Karpas-422 (cell line): Measurements from ENCODE around the gene LRRC9. TPM values are rescaled to one million over a fixed set of nuclear protein-coding genes. Genes with fewer than 3 reads are reported as not detected.

Experiments used
- DNase-seq: peaks from one replicate; pipeline ENCODE4 v3.0.0-alpha.2; 2015
- H2AFZ ChIP-seq: fragments of 200-600 bp; sonication (generic); 2 replicates; pipeline ENCODE4 v1.6.1; 2014; ENCODE audit warnings: antibody characterized with exemption, low read length, mixed read lengths
- H3K27ac ChIP-seq: fragments of 200-600 bp; sonication (generic); 2 replicates; pipeline ENCODE4 v1.5.1; 2014; ENCODE audit warnings: mild to moderate bottlenecking, low read length, moderate library complexity
- H3K27me3 ChIP-seq: fragments of 200-600 bp; sonication (generic); 2 replicates; pipeline ENCODE4 v1.6.1; 2014; ENCODE audit warnings: low read length, mixed read lengths
- H3K36me3 ChIP-seq: fragments of 200-600 bp; sonication (generic); 2 replicates; pipeline ENCODE4 v1.6.1; 2014; ENCODE audit warnings: low read length, mixed read lengths; ENCODE audit not compliant: insufficient read depth
- H3K4me1 ChIP-seq: fragments of 200-600 bp; sonication (generic); 2 replicates; pipeline ENCODE4 v1.6.1; 2014; ENCODE audit warnings: mild to moderate bottlenecking, low read length, mixed read lengths
- H3K4me2 ChIP-seq: fragments of 200-600 bp; sonication (generic); 2 replicates; pipeline ENCODE4 v1.6.1; 2014; ENCODE audit warnings: low read length, low read depth, mild to moderate bottlenecking; ENCODE audit not compliant: poor library complexity, severe bottlenecking
- H3K4me3 ChIP-seq: fragments of 200-600 bp; sonication (generic); 2 replicates; pipeline ENCODE4 v1.5.1; 2014; ENCODE audit warnings: mild to moderate bottlenecking, antibody characterized with exemption, low read length, mixed read lengths
- H3K79me2 ChIP-seq: fragments of 200-600 bp; sonication (generic); 2 replicates; pipeline ENCODE4 v1.6.1; 2014; ENCODE audit warnings: mild to moderate bottlenecking, low read length, mixed read lengths
- H3K9ac ChIP-seq: fragments of 200-600 bp; sonication (generic); 2 replicates; pipeline ENCODE4 v1.6.0; 2014; ENCODE audit warnings: low read length
- H3K9me2 ChIP-seq: fragments of 200-600 bp; sonication (generic), shearing (Covaris generic); replicated peaks from 2 replicates; pipeline ENCODE4 v1.6.0; 2014; ENCODE audit warnings: mild to moderate bottlenecking, low read length, moderate library complexity; ENCODE audit not compliant: insufficient read depth
- H3K9me3 ChIP-seq: fragments of 300-700, 200-600 bp; sonication (generic); 2 replicates; pipeline ENCODE4 v1.6.1; 2014; ENCODE audit warnings: low read length, mixed read lengths
- H4K20me1 ChIP-seq: fragments of 200-600 bp; sonication (generic); 2 replicates; pipeline ENCODE4 v1.6.1; 2014; ENCODE audit warnings: mild to moderate bottlenecking, antibody characterized with exemption, low read length, low read depth; ENCODE audit not compliant: insufficient read depth
- total RNA-seq: library from RNA; depleted of rRNA; stranded (reverse); fragments of >200 nt; shearing (Covaris generic); gene quantifications from 2 replicates; pipeline ENCODE4 v1.2.3, GENCODE V29; 2014; ENCODE audit warnings: low replicate concordance

The LRRC9 gene
- total RNA-seq, 1 experiment from 2014 or later = not detected

DNA sequence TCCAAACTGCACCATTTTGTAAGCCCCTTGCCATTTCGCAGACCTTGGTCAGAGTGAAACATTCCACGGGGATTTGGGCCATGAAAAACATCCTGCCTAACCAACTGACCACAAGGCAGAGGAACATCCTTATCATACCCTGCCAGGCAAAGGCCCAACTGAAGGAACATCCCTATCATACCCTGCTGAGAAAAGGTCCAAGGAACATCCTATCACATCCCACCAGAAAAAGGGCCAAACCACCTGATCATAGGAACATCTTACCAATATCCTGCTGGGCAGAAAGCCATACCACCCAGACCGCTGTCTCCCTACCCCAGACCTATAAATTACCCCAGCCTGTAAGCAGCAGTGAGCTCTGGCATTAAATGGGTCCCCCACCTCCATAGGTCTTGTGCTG is 19.4 kb upstream of the LRRC9 start:
- H3K9ac ChIP-seq = no peak overlapping the region
- no peaks in the 10 kb centered on the region for H3K9me3 ChIP-seq
- no peak for DNase-seq

DNA sequence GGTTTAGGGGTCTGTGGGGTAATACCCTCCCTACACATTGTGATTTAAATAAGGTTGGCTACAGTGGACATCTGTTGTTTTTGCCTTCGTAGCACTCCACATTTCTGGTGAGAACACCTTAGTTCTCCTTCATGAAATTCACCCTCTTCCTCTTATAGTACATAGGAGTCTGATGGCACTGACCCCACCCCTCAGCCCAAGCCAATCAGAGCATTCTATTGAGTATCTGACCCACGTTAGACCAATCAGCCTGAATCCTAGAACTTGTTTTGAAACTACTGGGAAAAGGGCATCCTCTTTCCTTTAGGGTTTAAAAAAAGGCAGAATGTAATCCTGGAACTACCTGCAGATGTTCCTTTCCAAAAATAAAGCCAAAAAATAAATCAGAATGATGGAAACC is 15.8 kb upstream of the LRRC9 start:
- no peak overlapping the region for H3K4me3 ChIP-seq
- H3K27ac ChIP-seq = no peak overlapping the region
- no peak overlapping the region for H2AFZ ChIP-seq
- H3K4me1 ChIP-seq = no peaks in the 10 kb centered on the region
- H3K27me3 ChIP-seq = 0 out of 2 replicates have a peak, but pooled peaks cover 4% of the 10 kb centered on the region
- H4K20me1 ChIP-seq = no peaks in the 10 kb centered on the region
- H3K36me3 ChIP-seq = no peaks in the 10 kb centered on the region
- H3K79me2 ChIP-seq = no peaks in the 10 kb centered on the region
- no peak for DNase-seq
- no peak overlapping the region for H3K4me2 ChIP-seq
- no peak overlapping the region for H3K9ac ChIP-seq
- H3K9me3 ChIP-seq = no peaks in the 10 kb centered on the region
- no peaks in the 10 kb centered on the region for H3K9me2 ChIP-seq

More for the DNA sequence above, 19.4 kb upstream of the LRRC9 start:
- no peaks in the 10 kb centered on the region for H3K36me3 ChIP-seq
- H3K27me3 ChIP-seq = 0 out of 2 replicates have a peak, but pooled peaks cover 4% of the 10 kb centered on the region
- no peaks in the 10 kb centered on the region for H3K9me2 ChIP-seq
- H2AFZ ChIP-seq = no peak overlapping the region
- H3K27ac ChIP-seq = no peak overlapping the region
- H3K4me1 ChIP-seq = no peaks in the 10 kb centered on the region
- no peak overlapping the region for H3K4me2 ChIP-seq
- no peaks in the 10 kb centered on the region for H3K79me2 ChIP-seq
- H4K20me1 ChIP-seq = no peaks in the 10 kb centered on the region
- no peak overlapping the region for H3K4me3 ChIP-seq

DNA sequence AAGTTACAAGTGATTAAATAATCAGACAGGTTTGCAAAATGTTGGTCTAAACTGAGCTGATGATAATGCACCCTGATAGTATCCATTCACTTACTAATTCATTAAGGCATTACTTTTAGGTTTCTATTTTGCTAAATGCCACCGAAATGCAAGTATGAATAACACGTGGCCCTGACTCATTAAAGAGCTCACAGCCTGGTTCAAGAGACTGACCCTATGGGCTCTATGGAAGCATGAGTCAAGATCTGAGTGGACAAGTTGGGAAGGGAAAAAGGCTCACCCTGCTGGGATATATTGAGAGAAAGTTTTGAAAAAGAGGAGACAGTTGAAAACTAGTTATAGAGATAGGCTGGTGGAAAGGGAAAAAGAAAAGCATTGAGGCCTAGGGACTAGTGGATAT is 14.8 kb upstream of the LRRC9 start:
- no peak for DNase-seq
- no peaks in the 10 kb centered on the region for H3K36me3 ChIP-seq
- no peak overlapping the region for H2AFZ ChIP-seq
- no peaks in the 10 kb centered on the region for H3K4me1 ChIP-seq
- H3K79me2 ChIP-seq = no peaks in the 10 kb centered on the region
- H3K9ac ChIP-seq = no peak overlapping the region
- no peaks in the 10 kb centered on the region for H3K9me2 ChIP-seq
- 0 out of 2 replicates have a peak, but pooled peaks cover 4% of the 10 kb centered on the region for H3K27me3 ChIP-seq
- H3K4me3 ChIP-seq = no peak overlapping the region
- no peaks in the 10 kb centered on the region for H3K9me3 ChIP-seq
- no peak overlapping the region for H3K4me2 ChIP-seq
- H3K27ac ChIP-seq = no peak overlapping the region
- no peaks in the 10 kb centered on the region for H4K20me1 ChIP-seq

DNA sequence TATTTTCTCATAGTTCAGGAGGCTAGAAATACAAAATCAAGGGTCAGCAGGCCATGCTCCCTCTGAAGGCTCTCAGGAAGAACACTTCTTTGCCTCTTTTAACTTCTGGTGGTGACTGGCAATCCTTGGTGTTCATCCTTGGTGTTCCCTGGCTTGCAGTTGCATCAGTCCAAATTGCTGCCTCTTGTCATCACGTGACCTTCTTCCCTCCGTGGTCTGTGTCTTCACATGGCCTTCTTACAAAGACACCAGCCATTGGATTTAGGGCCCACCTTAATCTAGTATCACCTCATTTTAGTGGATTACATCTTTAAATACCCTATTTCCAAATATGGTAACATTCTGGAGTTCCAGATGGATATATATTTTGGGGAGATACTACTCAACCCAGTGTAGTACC is 7.5 kb upstream of the LRRC9 start:
- Histone ChIP-seq H3K27ac (no peak overlapping the region), H3K36me3 (no peaks in the 10 kb centered on the region), H3K79me2 (no peaks in the 10 kb centered on the region), H3K27me3 (no peaks in the 10 kb centered on the region), H2AFZ (no peak overlapping the region), H3K9me3 (no peaks in the 10 kb centered on the region), H3K4me3 (no peak overlapping the region), H3K4me2 (no peak overlapping the region), H3K9me2 (no peaks in the 10 kb centered on the region), H3K9ac (no peak overlapping the region), H3K4me1 (no peaks in the 10 kb centered on the region), H4K20me1 (no peaks in the 10 kb centered on the region)
- no peak for DNase-seq

DNA sequence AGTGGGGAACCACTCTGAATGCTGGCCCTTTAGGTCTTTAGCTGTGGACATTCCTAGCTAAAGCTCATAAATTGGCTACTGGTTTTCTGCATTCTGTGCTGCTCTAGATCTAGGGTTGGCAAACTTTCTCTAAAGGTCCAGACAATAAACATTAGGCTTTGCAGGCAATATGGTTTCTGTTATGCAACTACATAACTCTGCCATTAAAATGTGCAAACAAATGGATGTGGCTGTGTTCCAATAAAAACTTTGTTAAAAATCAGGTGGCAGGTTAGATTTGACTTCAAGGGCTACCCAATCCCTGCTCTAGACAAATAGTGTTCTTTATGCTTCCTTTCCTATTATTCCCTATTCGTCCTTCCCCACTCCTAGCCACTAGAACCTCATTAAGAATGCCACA is 6.8 kb upstream of the LRRC9 start:
- Histone ChIP-seq H2AFZ (no peak overlapping the region), H3K27me3 (no peaks in the 10 kb centered on the region), H3K9me3 (no peaks in the 10 kb centered on the region), H3K4me2 (no peak overlapping the region), H3K36me3 (no peaks in the 10 kb centered on the region), H3K4me3 (no peak overlapping the region), H3K9me2 (no peaks in the 10 kb centered on the region), H3K9ac (no peak overlapping the region), H3K79me2 (no peaks in the 10 kb centered on the region), H3K27ac (no peak overlapping the region), H3K4me1 (no peaks in the 10 kb centered on the region), H4K20me1 (no peaks in the 10 kb centered on the region)
- no peak for DNase-seq

- Histone ChIP-seq H3K4me3 (peak overlapping the region; percentile 73), H3K4me2 (peak overlapping the region; percentile 85)
- DNase-seq = no peak
These were observed 947 bp upstream of the LRRC9 start for GRCh38 chr14:59918824-59919569.

DNA sequence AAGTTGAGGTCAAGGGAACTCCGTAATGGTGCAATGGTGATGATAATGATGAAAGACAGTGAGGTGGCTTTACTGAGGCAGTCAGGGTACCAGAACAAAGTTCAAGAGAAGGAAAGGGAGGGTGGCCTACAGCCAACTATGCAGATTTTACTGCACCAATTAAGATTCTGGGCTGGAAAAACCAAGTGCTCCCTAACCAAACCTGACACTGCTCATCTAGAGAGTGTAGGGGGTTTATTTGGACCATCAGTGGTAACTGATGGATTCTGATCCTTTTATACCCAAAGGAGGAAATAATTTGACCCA is 387 bp downstream of the LRRC9 start:
- no peaks in the 10 kb centered on the region for H3K9me3 ChIP-seq
- no peaks in the 10 kb centered on the region for H4K20me1 ChIP-seq
- no peak for DNase-seq
- H3K9ac ChIP-seq = no peak overlapping the region
- H3K79me2 ChIP-seq = no peaks in the 10 kb centered on the region
- peaks cover 5% of the 10 kb centered on the region; the same call in 1 of the 2 replicates for H3K27me3 ChIP-seq
- no peaks in the 10 kb centered on the region for H3K9me2 ChIP-seq
- H3K4me3 ChIP-seq = no peak overlapping the region
- no peaks in the 10 kb centered on the region for H3K36me3 ChIP-seq
- peak overlapping the region; percentile 85 for H3K4me2 ChIP-seq
- no peak overlapping the region for H3K27ac ChIP-seq
- peaks cover 9% of the 10 kb centered on the region for H3K4me1 ChIP-seq
- H2AFZ ChIP-seq = no peak overlapping the region

More at GRCh38 chr14:59918824-59919569, 947 bp upstream of the LRRC9 start:
- Histone ChIP-seq H3K9ac (peak overlapping the region; percentile 59), H3K27ac (no peak overlapping the region), H3K36me3 (no peaks in the 10 kb centered on the region), H3K9me2 (no peaks in the 10 kb centered on the region), H3K27me3 (peaks cover 5% of the 10 kb centered on the region; the same call in 1 of the 2 replicates), H4K20me1 (no peaks in the 10 kb centered on the region), H3K79me2 (no peaks in the 10 kb centered on the region), H3K9me3 (no peaks in the 10 kb centered on the region), H2AFZ (peak overlapping the region; percentile 91), H3K4me1 (peaks cover 9% of the 10 kb centered on the region)

- Histone ChIP-seq H4K20me1 (no peaks in the 10 kb centered on the region), H3K9ac (no peak overlapping the region), H3K4me1 (no peaks in the 10 kb centered on the region), H3K4me2 (no peak overlapping the region), H3K27ac (no peak overlapping the region), H3K9me2 (no peaks in the 10 kb centered on the region), H3K9me3 (no peaks in the 10 kb centered on the region), H3K27me3 (no peaks in the 10 kb centered on the region), H2AFZ (no peak overlapping the region), H3K79me2 (no peaks in the 10 kb centered on the region), H3K36me3 (no peaks in the 10 kb centered on the region), H3K4me3 (no peak overlapping the region)
- no peak for DNase-seq
These were observed 5.9 kb downstream of the LRRC9 start for GRCh38 chr14:59925797-59926196.
